ENCODE data around the gene TMEM92.
A peak's percentile ranks its signal among the peaks of the same experiment; 100 is the strongest.

TMEM92 gene

DNA sequence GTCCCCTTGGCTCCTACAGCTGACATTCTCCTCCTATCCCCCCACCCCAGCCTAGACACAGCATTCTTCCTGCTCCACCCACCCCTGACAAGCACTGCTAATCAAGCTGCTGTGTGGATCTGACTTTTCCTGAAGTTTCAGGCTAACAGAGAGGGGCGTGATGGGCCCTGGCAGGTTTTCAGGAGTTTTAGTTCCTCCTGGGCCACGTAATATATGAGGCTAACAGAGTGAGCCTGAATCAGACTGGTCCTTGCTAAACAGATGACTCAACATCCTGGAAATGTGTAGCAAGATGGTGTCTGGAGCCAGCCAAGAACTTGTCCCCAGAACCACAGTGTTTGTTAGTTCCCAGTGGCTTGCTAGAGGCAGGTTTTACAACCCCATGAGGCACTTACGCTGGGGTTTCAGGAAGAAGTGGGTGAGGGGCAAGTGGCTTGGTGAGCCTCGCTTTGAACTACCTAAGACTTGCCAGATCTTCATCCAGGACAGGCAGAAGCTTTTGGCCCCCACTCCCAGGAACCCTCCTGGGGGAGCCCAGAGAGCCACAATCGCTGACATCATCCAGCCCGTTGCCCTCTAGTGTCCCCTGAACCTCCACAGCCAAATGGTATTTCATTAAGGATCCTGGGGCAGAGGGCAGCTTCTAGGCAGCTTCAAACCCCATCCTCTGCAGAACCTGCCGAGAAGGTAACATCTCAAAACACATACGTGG lies 15.9 kb downstream of the TMEM92 start:
- Histone ChIP-seq H3K36me3 (ENCODE audit: low read depth) (no peaks in the 10 kb centered on the region), H3K4me1 (ENCODE audit: insufficient read depth, poor library complexity, severe bottlenecking) (peaks cover 28% of the 10 kb centered on the region), H3K4me3 (ENCODE audit: severe bottlenecking) (peak overlapping the region; percentile 1), H3K27me3 (ENCODE audit: insufficient read depth, poor library complexity, severe bottlenecking) (no peaks in the 10 kb centered on the region), H3K27ac (ENCODE audit: poor library complexity, severe bottlenecking) (peak overlapping the region; percentile 83), H3K9me3 (ENCODE audit: severe bottlenecking) (no peaks in the 10 kb centered on the region)
- TF ChIP-seq, protein P1, sequence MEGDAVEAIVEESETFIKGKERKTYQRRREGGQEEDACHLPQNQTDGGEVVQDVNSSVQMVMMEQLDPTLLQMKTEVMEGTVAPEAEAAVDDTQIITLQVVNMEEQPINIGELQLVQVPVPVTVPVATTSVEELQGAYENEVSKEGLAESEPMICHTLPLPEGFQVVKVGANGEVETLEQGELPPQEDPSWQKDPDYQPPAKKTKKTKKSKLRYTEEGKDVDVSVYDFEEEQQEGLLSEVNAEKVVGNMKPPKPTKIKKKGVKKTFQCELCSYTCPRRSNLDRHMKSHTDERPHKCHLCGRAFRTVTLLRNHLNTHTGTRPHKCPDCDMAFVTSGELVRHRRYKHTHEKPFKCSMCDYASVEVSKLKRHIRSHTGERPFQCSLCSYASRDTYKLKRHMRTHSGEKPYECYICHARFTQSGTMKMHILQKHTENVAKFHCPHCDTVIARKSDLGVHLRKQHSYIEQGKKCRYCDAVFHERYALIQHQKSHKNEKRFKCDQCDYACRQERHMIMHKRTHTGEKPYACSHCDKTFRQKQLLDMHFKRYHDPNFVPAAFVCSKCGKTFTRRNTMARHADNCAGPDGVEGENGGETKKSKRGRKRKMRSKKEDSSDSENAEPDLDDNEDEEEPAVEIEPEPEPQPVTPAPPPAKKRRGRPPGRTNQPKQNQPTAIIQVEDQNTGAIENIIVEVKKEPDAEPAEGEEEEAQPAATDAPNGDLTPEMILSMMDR (IDR thresholded peaks at IDR 0.05; ENCODE audit: poor library complexity, severe bottlenecking), result no peak
- peak; percentile 97 for ATAC-seq (ENCODE audit: low read depth)
- no peak for DNase-seq (ENCODE audit: low spot score)

DNA sequence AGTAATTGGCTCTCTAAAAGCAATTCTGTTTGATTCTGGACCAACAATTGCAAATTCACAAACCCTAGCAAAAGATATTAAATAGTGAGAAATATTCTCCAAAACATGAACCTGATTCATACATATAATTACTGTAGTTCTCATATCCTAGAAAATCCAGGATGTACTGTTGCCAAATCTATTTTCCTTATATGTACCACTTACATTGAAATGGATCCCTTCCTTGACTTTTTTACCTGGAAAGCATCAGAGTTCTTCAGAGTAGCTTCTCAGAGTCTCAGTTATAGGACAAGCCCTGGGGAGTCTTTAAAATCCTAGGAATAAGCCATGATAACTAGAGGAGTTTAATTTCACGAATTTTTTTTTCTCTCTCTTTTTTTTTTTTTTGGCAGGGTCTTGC lies 16.7 kb downstream of the TMEM92 start:
- Histone ChIP-seq H3K9me3 (ENCODE audit: severe bottlenecking) (no peaks in the 10 kb centered on the region), H3K36me3 (ENCODE audit: low read depth) (no peaks in the 10 kb centered on the region), H3K27me3 (ENCODE audit: insufficient read depth, poor library complexity, severe bottlenecking) (no peaks in the 10 kb centered on the region), H3K4me3 (ENCODE audit: severe bottlenecking) (no peak overlapping the region), H3K27ac (ENCODE audit: poor library complexity, severe bottlenecking) (peak overlapping the region; percentile 83), H3K4me1 (ENCODE audit: insufficient read depth, poor library complexity, severe bottlenecking) (peaks cover 28% of the 10 kb centered on the region)
- TF ChIP-seq, protein P1 (IDR thresholded peaks at IDR 0.05; ENCODE audit: poor library complexity, severe bottlenecking), result no peak
- DNase-seq (ENCODE audit: low spot score) (no peak), ATAC-seq (ENCODE audit: low read depth) (no peak)

DNA sequence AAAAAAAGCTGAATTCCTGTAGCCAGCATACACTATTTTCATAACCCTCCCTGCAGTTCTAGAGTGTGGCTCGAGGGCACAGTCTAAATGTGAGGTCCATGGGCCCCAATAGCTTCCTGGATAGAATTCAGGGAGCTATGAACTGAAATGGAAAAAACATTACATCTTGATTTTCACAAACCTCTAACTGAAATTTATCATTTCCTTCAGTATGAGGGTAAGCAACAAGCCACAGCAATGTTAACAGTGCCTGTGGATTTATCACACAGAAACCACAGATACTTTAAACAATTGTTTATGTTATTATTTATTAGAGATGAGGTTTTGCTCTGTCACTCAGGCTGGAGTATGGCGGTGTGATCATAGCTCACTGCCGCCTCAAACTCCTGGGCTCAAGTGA lies 18.2 kb downstream of the TMEM92 start:
- no peak for ATAC-seq (ENCODE audit: low read depth)
- H3K27ac ChIP-seq (ENCODE audit: poor library complexity, severe bottlenecking), result no peak overlapping the region
- peaks cover 28% of the 10 kb centered on the region for H3K4me1 ChIP-seq (ENCODE audit: insufficient read depth, poor library complexity, severe bottlenecking)

DNA sequence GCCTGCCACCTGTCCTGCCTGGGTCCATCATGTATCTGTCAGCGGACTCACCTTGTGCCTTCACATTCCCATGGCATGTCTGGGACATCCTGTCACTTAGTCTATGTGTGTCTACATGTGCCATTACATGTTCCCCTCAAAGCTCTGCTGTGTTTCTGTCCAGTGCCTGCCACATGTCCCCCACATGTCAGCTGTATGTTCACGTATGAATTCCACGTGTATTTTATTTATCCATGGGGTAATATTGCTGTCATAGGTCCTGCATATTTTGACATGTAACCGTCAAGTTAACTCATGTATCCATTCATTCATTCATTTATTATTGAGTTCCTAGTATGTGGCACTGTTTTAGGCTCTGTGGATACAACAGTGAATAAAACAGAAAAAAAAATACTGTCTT lies 20.8 kb downstream of the TMEM92 start:
- Histone ChIP-seq H3K27ac (ENCODE audit: poor library complexity, severe bottlenecking) (no peak overlapping the region), H3K27me3 (ENCODE audit: insufficient read depth, poor library complexity, severe bottlenecking) (no peaks in the 10 kb centered on the region), H3K9me3 (ENCODE audit: severe bottlenecking) (no peaks in the 10 kb centered on the region), H3K36me3 (ENCODE audit: low read depth) (no peaks in the 10 kb centered on the region), H3K4me1 (ENCODE audit: insufficient read depth, poor library complexity, severe bottlenecking) (peaks cover 10% of the 10 kb centered on the region), H3K4me3 (ENCODE audit: severe bottlenecking) (no peak overlapping the region)
- DNase-seq (ENCODE audit: low spot score) (no peak), ATAC-seq (ENCODE audit: low read depth) (no peak)
- TF ChIP-seq, protein P1 (IDR thresholded peaks at IDR 0.05; ENCODE audit: poor library complexity, severe bottlenecking), result no peak

More for the DNA sequence above, 18.2 kb downstream of the TMEM92 start:
- Histone ChIP-seq H3K4me3 (ENCODE audit: severe bottlenecking) (no peak overlapping the region), H3K36me3 (ENCODE audit: low read depth) (no peaks in the 10 kb centered on the region), H3K9me3 (ENCODE audit: severe bottlenecking) (no peaks in the 10 kb centered on the region), H3K27me3 (ENCODE audit: insufficient read depth, poor library complexity, severe bottlenecking) (no peaks in the 10 kb centered on the region)
- no peak for DNase-seq (ENCODE audit: low spot score)
- TF ChIP-seq, protein P1 (IDR thresholded peaks at IDR 0.05; ENCODE audit: poor library complexity, severe bottlenecking), result no peak

DNA sequence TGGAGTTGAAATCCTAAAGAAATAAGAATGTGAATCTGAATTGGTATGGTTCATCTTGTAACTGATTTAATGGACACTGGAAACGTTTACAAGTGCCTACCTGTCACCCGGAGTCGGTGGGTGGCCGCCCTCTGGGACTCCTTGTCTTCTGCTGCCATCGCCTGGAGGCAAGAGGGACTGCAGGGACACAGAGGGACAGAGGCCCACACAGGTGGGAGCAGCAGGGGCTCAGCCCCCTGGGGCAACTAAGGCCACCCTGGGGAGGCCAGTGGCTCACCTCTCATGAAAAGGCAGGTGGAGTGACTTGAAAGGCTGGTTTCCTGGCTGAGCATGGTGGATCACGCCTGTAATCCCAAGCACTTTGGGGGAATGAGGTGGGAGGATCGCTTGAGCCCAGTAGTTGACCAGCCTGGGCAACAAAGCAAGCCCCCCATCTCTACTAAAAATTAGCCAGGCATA lies 23.2 kb downstream of the TMEM92 start:
- Histone ChIP-seq H3K9me3 (ENCODE audit: severe bottlenecking) (no peaks in the 10 kb centered on the region), H3K4me3 (ENCODE audit: severe bottlenecking) (no peak overlapping the region), H3K36me3 (ENCODE audit: low read depth) (no peaks in the 10 kb centered on the region), H3K27ac (ENCODE audit: poor library complexity, severe bottlenecking) (no peak overlapping the region), H3K4me1 (ENCODE audit: insufficient read depth, poor library complexity, severe bottlenecking) (no peaks in the 10 kb centered on the region), H3K27me3 (ENCODE audit: insufficient read depth, poor library complexity, severe bottlenecking) (no peaks in the 10 kb centered on the region)
- ATAC-seq (ENCODE audit: low read depth) (peak; percentile 95), DNase-seq (ENCODE audit: low spot score) (peak; percentile 86)
- TF ChIP-seq, protein P1 (IDR thresholded peaks at IDR 0.05; ENCODE audit: poor library complexity, severe bottlenecking), result peak; percentile 95

Measured in RWPE2 (cell line).